Measurements from ENCODE around the gene AP5B1. TPM values are rescaled to one million over a fixed set of nuclear protein-coding genes. Genes with fewer than 3 reads are reported as not detected.

Gene AP5B1
- total RNA-seq, 1 donor from 2014 or later, result 3.6 TPM

- Histone ChIP-seq H3K4me3 (no peak overlapping the region), H3F3A (ENCODE audit: low read depth) (no peaks in the 10 kb centered on the region), H3K79me2 (ENCODE audit: low read depth) (no peaks in the 10 kb centered on the region), H3K27me3 (no peaks in the 10 kb centered on the region), H4K20me1 (ENCODE audit: low read depth) (no peaks in the 10 kb centered on the region), H2AFZ (replicated peaks) (no peak overlapping the region), H3K9ac (no peak overlapping the region), H3K4me2 (no peak overlapping the region), H3K9me3 (ENCODE audit: low read depth) (no peaks in the 10 kb centered on the region), H3K36me3 (no peaks in the 10 kb centered on the region), H3K4me1 (no peaks in the 10 kb centered on the region), H3K27ac (no peak overlapping the region)
- H3K9me3 Mint-ChIP-seq, result no peaks in the 10 kb centered on the region
- TF ChIP-seq CTCF (IDR thresholded peaks at IDR 0.05), result no peak
- no peak for TF ChIP-seq EZH2 (IDR thresholded peaks at IDR 0.05)
- no peak for TF ChIP-seq EZH2phosphoT487 (IDR thresholded peaks at IDR 0.05)
- H3K27ac Mint-ChIP-seq, result no peak overlapping the region
- H3K4me3 Mint-ChIP-seq, result no peak overlapping the region
- no peaks in the 10 kb centered on the region for H3K36me3 Mint-ChIP-seq
- H3K27me3 Mint-ChIP-seq (ENCODE audit: insufficient read depth, low read depth), result peaks cover 6% of the 10 kb centered on the region
- DNase-seq (ENCODE audit: low spot score), result no peak
- H3K4me1 Mint-ChIP-seq, result no peaks in the 10 kb centered on the region
These were observed 28.7 kb upstream of the AP5B1 start for GRCh38 chr11:65809496-65809895.

- H3K9ac ChIP-seq, result no peak overlapping the region
- no peaks in the 10 kb centered on the region for H3K79me2 ChIP-seq (ENCODE audit: low read depth)
- no peaks in the 10 kb centered on the region for H3K36me3 ChIP-seq
- no peak overlapping the region for H3K27ac Mint-ChIP-seq
- TF ChIP-seq EZH2 (IDR thresholded peaks at IDR 0.05) (no peak), EZH2phosphoT487 (IDR thresholded peaks at IDR 0.05) (no peak), CTCF (IDR thresholded peaks at IDR 0.05) (no peak)
- no peaks in the 10 kb centered on the region for H3K9me3 ChIP-seq (ENCODE audit: low read depth)
- peaks cover 6% of the 10 kb centered on the region for H3K27me3 Mint-ChIP-seq (ENCODE audit: insufficient read depth, low read depth)
- no peaks in the 10 kb centered on the region for H3K4me1 Mint-ChIP-seq
- no peak for DNase-seq (ENCODE audit: low spot score)
- no peak overlapping the region for H3K27ac ChIP-seq
- H3K9me3 Mint-ChIP-seq, result no peaks in the 10 kb centered on the region
- no peaks in the 10 kb centered on the region for H3K36me3 Mint-ChIP-seq
- H4K20me1 ChIP-seq (ENCODE audit: low read depth), result no peaks in the 10 kb centered on the region
- no peak overlapping the region for H3K4me2 ChIP-seq
- no peaks in the 10 kb centered on the region for H3F3A ChIP-seq (ENCODE audit: low read depth)
- no peak overlapping the region for H3K4me3 ChIP-seq
- H3K27me3 ChIP-seq, result no peaks in the 10 kb centered on the region
- no peak overlapping the region for H2AFZ ChIP-seq (replicated peaks)
- H3K4me1 ChIP-seq, result no peaks in the 10 kb centered on the region
- no peak overlapping the region for H3K4me3 Mint-ChIP-seq
These were observed 28.1 kb upstream of the AP5B1 start for GRCh38 chr11:65808744-65809341.

- Mint-ChIP-seq H3K36me3 (no peaks in the 10 kb centered on the region), H3K27ac (no peak overlapping the region), H3K4me3 (no peak overlapping the region), H3K4me1 (no peaks in the 10 kb centered on the region), H3K9me3 (no peaks in the 10 kb centered on the region), H3K27me3 (ENCODE audit: insufficient read depth, low read depth) (peaks cover 10% of the 10 kb centered on the region)
- Histone ChIP-seq H3K36me3 (no peaks in the 10 kb centered on the region), H3K27ac (no peak overlapping the region), H3F3A (ENCODE audit: low read depth) (no peaks in the 10 kb centered on the region), H4K20me1 (ENCODE audit: low read depth) (no peaks in the 10 kb centered on the region), H3K27me3 (no peaks in the 10 kb centered on the region), H3K9ac (no peak overlapping the region), H2AFZ (replicated peaks) (no peak overlapping the region), H3K4me3 (no peak overlapping the region), H3K4me2 (no peak overlapping the region), H3K9me3 (ENCODE audit: low read depth) (no peaks in the 10 kb centered on the region), H3K4me1 (no peaks in the 10 kb centered on the region), H3K79me2 (ENCODE audit: low read depth) (no peaks in the 10 kb centered on the region)
- no peak for TF ChIP-seq EZH2phosphoT487 (IDR thresholded peaks at IDR 0.05)
- no peak for TF ChIP-seq EZH2 (IDR thresholded peaks at IDR 0.05)
- no peak for TF ChIP-seq CTCF (IDR thresholded peaks at IDR 0.05)
- no peak for DNase-seq (ENCODE audit: low spot score)
These were observed 26.2 kb upstream of the AP5B1 start for GRCh38 chr11:65806979-65807378.
